Uterus (tissue), 4 donors: ENCODE results near the gene PDE4A. TPM values are rescaled to one million over a fixed set of nuclear protein-coding genes. Genes with fewer than 3 reads are reported as not detected.

Experiments used
- DNase-seq, 2 donors: peaks; one replicate each; pipeline ENCODE4 v3.0.0-alpha.2; 2019 to 2020
- H3K27ac ChIP-seq, 2 donors: fragments of 200-600 bp; sonication (generic); 1 replicate in 1 of 2; 2 replicates in 1 of 2; pipeline ENCODE4 v1.5.1; 2016 to 2018
- H3K27me3 ChIP-seq, 2 donors: fragments of 200-600 bp; sonication (generic); one replicate each; pipeline ENCODE4 v1.5.1; 2018 to 2019; ENCODE audit warnings: control low read depth in 1 of 2
- H3K36me3 ChIP-seq, 2 donors: fragments of 200-600 bp; sonication (generic); one replicate each; pipeline ENCODE4 v1.5.1; 2019; ENCODE audit warnings: control low read depth in 1 of 2
- H3K4me1 ChIP-seq, 2 donors: fragments of 200-600 bp; sonication (generic); one replicate each; pipeline ENCODE4 v1.5.1; 2018 to 2019; ENCODE audit warnings: control low read depth in 1 of 2
- H3K4me3 ChIP-seq, 2 donors: fragments of 200-600 bp; sonication (generic); 1 replicate in 1 of 2; 2 replicates in 1 of 2; pipeline ENCODE4 v1.5.1; 2018 to 2019; ENCODE audit warnings: mild to moderate bottlenecking in 1 of 2
- H3K9me3 ChIP-seq, 2 donors: fragments of 200-600 bp; sonication (generic); one replicate each; pipeline ENCODE4 v1.5.1; 2019; ENCODE audit warnings: control low read depth in 1 of 2
- CTCF ChIP-seq, 4 experiments: fragments of 200-600 bp in 2 of 4; fragments of 450-650 bp in 2 of 4; sonication (generic) in 2 of 4; IDR thresholded peaks; one replicate each; pipeline ENCODE4 v1.5.1; 2016 to 2019; ENCODE audit warnings: antibody characterized with exemption in 4 of 4, mild to moderate bottlenecking in 2 of 4, moderate library complexity in 1 of 4
- POLR2A ChIP-seq, 2 donors: fragments of 450-650 bp; IDR thresholded peaks; one replicate each; pipeline ENCODE4 v1.6.1; 2016; ENCODE audit warnings: antibody characterized with exemption in 2 of 2, mild to moderate bottlenecking in 1 of 2, moderate library complexity in 1 of 2
- intact Hi-C: fragments of 100-400 bp; cut with DNase I; formaldehyde crosslinking; loops from one replicate; pipeline ENCODE4 v1.15.1; 2023; ENCODE audit warnings: low total_unique reads
- total RNA-seq, 4 donors: library from RNA; depleted of rRNA in 3 of 4; stranded (reverse); fragments of >200 nt in 3 of 4; gene quantifications; one replicate each; pipeline versions ENCODE4 v1.1.0 to v1.2.4, GENCODE V29; 2014 to 2023
- donor health status: DM: yes; HTN: yes; CAD: no.

The PDE4A gene
- total RNA-seq, 4 donors from 2014 or later, result 3.2 to 10.6 (median 4.1) TPM

GRCh38 chr19:10464456-10464855 lies 44.1 kb downstream of the PDE4A start:
- no peak overlapping the region for H3K4me3 ChIP-seq
- H3K4me1 ChIP-seq, result peaks cover 0 to 4% of the 10 kb centered on the region in 2 donors
- no peaks in the 10 kb centered on the region for H3K36me3 ChIP-seq
- intact Hi-C loops, result no loop called here
- no peak for DNase-seq
- no peak overlapping the region for H3K27ac ChIP-seq
- H3K9me3 ChIP-seq, result no peaks in the 10 kb centered on the region
- TF ChIP-seq CTCF (IDR thresholded peaks at IDR 0.05), result no peak
- TF ChIP-seq POLR2A (IDR thresholded peaks at IDR 0.05), result no peak
- H3K27me3 ChIP-seq, result no peaks in the 10 kb centered on the region

GRCh38 chr19:10467104-10467706 lies 46.9 kb downstream of the PDE4A start:
- Histone ChIP-seq H3K27ac (no peak overlapping the region), H3K4me3 (no peak overlapping the region), H3K36me3 (no peaks in the 10 kb centered on the region), H3K9me3 (no peaks in the 10 kb centered on the region), H3K27me3 (no peaks in the 10 kb centered on the region), H3K4me1 (no peaks in the 10 kb centered on the region)
- TF ChIP-seq CTCF (IDR thresholded peaks at IDR 0.05), result no peak
- TF ChIP-seq POLR2A (IDR thresholded peaks at IDR 0.05), result no peak
- DNase-seq, result no peak
- intact Hi-C loops, result no loop called here

GRCh38 chr19:10468133-10468532 lies 47.8 kb downstream of the PDE4A start:
- no peaks in the 10 kb centered on the region for H3K36me3 ChIP-seq

GRCh38 chr19:10471909-10472308 lies 51.6 kb downstream of the PDE4A start:
- no peak overlapping the region for H3K27ac ChIP-seq
- no peaks in the 10 kb centered on the region for H3K36me3 ChIP-seq
- DNase-seq, result no peak
- no peaks in the 10 kb centered on the region for H3K4me1 ChIP-seq
- TF ChIP-seq POLR2A (IDR thresholded peaks at IDR 0.05) (no peak), CTCF (IDR thresholded peaks at IDR 0.05) (peak in 1 of 4 experiments; percentile 12)
- H3K27me3 ChIP-seq, result no peaks in the 10 kb centered on the region
- H3K4me3 ChIP-seq, result no peak overlapping the region
- H3K9me3 ChIP-seq, result no peaks in the 10 kb centered on the region
- intact Hi-C loops, result no loop called here

More at GRCh38 chr19:10468133-10468532, 47.8 kb downstream of the PDE4A start:
- DNase-seq, result no peak
- Histone ChIP-seq H3K4me1 (no peaks in the 10 kb centered on the region), H3K27ac (no peak overlapping the region), H3K9me3 (no peaks in the 10 kb centered on the region), H3K27me3 (no peaks in the 10 kb centered on the region), H3K4me3 (no peak overlapping the region)
- TF ChIP-seq POLR2A (IDR thresholded peaks at IDR 0.05) (no peak), CTCF (IDR thresholded peaks at IDR 0.05) (no peak)
- intact Hi-C loops, result no loop called here

GRCh38 chr19:10473192-10473591 lies 52.9 kb downstream of the PDE4A start:
- no peaks in the 10 kb centered on the region for H3K27me3 ChIP-seq
- TF ChIP-seq POLR2A (IDR thresholded peaks at IDR 0.05) (no peak), CTCF (IDR thresholded peaks at IDR 0.05) (no peak)
- no peaks in the 10 kb centered on the region for H3K9me3 ChIP-seq
- H3K27ac ChIP-seq, result no peak overlapping the region
- no peak overlapping the region for H3K4me3 ChIP-seq
- intact Hi-C loops, result no loop called here
- H3K36me3 ChIP-seq, result no peaks in the 10 kb centered on the region
- DNase-seq, result no peak
- no peaks in the 10 kb centered on the region for H3K4me1 ChIP-seq
